ENCODE data around the gene TMEM63A.

GRCh38 chr1:225853441-225853840 lies 28.7 kb downstream of the TMEM63A start:
- TF ChIP-seq, protein P1, sequence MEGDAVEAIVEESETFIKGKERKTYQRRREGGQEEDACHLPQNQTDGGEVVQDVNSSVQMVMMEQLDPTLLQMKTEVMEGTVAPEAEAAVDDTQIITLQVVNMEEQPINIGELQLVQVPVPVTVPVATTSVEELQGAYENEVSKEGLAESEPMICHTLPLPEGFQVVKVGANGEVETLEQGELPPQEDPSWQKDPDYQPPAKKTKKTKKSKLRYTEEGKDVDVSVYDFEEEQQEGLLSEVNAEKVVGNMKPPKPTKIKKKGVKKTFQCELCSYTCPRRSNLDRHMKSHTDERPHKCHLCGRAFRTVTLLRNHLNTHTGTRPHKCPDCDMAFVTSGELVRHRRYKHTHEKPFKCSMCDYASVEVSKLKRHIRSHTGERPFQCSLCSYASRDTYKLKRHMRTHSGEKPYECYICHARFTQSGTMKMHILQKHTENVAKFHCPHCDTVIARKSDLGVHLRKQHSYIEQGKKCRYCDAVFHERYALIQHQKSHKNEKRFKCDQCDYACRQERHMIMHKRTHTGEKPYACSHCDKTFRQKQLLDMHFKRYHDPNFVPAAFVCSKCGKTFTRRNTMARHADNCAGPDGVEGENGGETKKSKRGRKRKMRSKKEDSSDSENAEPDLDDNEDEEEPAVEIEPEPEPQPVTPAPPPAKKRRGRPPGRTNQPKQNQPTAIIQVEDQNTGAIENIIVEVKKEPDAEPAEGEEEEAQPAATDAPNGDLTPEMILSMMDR (conservative IDR thresholded peaks at IDR 0.05), result no peak
- TF ChIP-seq ZFX (IDR thresholded peaks at IDR 0.05), result no peak
